B cell (primary cell): ENCODE results near the gene SPRED2. TPM values are rescaled to one million over a fixed set of nuclear protein-coding genes. Genes with fewer than 3 reads are reported as not detected.

Experiments
- ATAC-seq: fragments of 200-7000 bp; cut with Tn5 transposase; one replicate; pipeline ENCODE4 v1.10.0; 2021; ENCODE audit warnings: low read depth, mild to moderate bottlenecking, moderate number of reproducible peaks, moderate library complexity
- CTCF ChIA-PET: fragments of 350-600 bp; sonication (Branson Sonifier 250); formaldehyde crosslinking; loops from one replicate; lab custom pipeline; 2021; ENCODE audit warnings: antibody characterized with exemption, inconsistent platforms; lab: Charles Lee
- POLR2A ChIA-PET: fragments of 350-600 bp; sonication (Branson Sonifier 250); formaldehyde crosslinking; loops from one replicate; lab custom pipeline; 2021; ENCODE audit warnings: antibody characterized with exemption; lab: Charles Lee
- DNase-seq: peaks from one replicate; pipeline ENCODE4 v3.0.0; 2013
- H2AFZ ChIP-seq: 2 replicates; pipeline ENCODE4 v1.6.1; 2012; ENCODE audit warnings: mild to moderate bottlenecking, low read depth, low read length; ENCODE audit not compliant: insufficient read depth, poor library complexity, severe bottlenecking
- H3K27ac ChIP-seq, 2 donors: 1 replicate in 1 of 2; 2 replicates in 1 of 2; pipeline ENCODE4 v1.5.1; 2012 to 2013; ENCODE audit warnings: low read length in 2 of 2, mild to moderate bottlenecking in 2 of 2, moderate library complexity in 1 of 2
- H3K27me3 ChIP-seq, 4 experiments: fragments of 200-600 bp in 1 of 4; sonication (generic) in 1 of 4; replicated peaks in 1 of 4; 1 replicate in 2 of 4; 2 replicates in 2 of 4; pipeline versions ENCODE4 v1.6.1 to v1.7.0; 2013 to 2016; ENCODE audit warnings: low read length in 3 of 4, mild to moderate bottlenecking in 2 of 4, mixed read lengths in 1 of 4, moderate library complexity in 1 of 4; ENCODE audit not compliant: insufficient read depth in 4 of 4, control insufficient read depth in 3 of 4; ENCODE audit errors: control extremely low read depth in 1 of 4
- H3K36me3 ChIP-seq, 2 experiments: replicated peaks in 1 of 2; 1 replicate in 1 of 2; 2 replicates in 1 of 2; pipeline versions ENCODE4 v1.6.1 to v1.7.1; 2013; ENCODE audit warnings: low read length in 1 of 2; ENCODE audit not compliant: insufficient read depth in 2 of 2, control insufficient read depth in 1 of 2; ENCODE audit errors: control extremely low read depth in 1 of 2, extremely low read depth in 1 of 2
- H3K4me1 ChIP-seq, 2 donors: fragments of 200-600 bp in 1 of 2; sonication (generic) in 1 of 2; 1 replicate in 1 of 2; 2 replicates in 1 of 2; pipeline versions ENCODE4 v1.5.1 to v1.6.1; 2013 to 2017; ENCODE audit warnings: low read length in 2 of 2; ENCODE audit not compliant: control insufficient read depth in 2 of 2, insufficient read depth in 2 of 2
- H3K4me2 ChIP-seq: replicated peaks from 2 replicates; pipeline ENCODE3; 2012; ENCODE audit warnings: mild to moderate bottlenecking, low read depth, low read length; ENCODE audit not compliant: poor library complexity, severe bottlenecking
- H3K4me3 ChIP-seq, 5 experiments: fragments of 200-600 bp in 1 of 5; sonication (generic) in 1 of 5; 1 replicate in 3 of 5; 2 replicates in 2 of 5; pipeline versions ENCODE4 v1.5.1 to v1.7.0; 2011 to 2016; ENCODE audit warnings: low read length in 4 of 5, mild to moderate bottlenecking in 4 of 5, low read depth in 2 of 5, control low read depth in 1 of 5, moderate library complexity in 1 of 5; ENCODE audit not compliant: insufficient read depth in 1 of 5; ENCODE audit errors: control extremely low read depth in 1 of 5, extremely low read depth in 1 of 5
- H3K79me2 ChIP-seq: fragments of 200-600 bp; sonication (generic); one replicate; pipeline ENCODE4 v1.6.0; 2016; ENCODE audit warnings: low read length; ENCODE audit not compliant: control insufficient read depth, insufficient read depth
- H3K9ac ChIP-seq: fragments of 200-600 bp; sonication (generic); 2 replicates; pipeline ENCODE4 v1.6.1; 2017; ENCODE audit warnings: mild to moderate bottlenecking, low read length, moderate library complexity
- H3K9me3 ChIP-seq, 3 donors: one replicate each; pipeline versions ENCODE4 v1.6.1 to v1.7.1; 2013; ENCODE audit warnings: low read length in 2 of 3; ENCODE audit not compliant: control insufficient read depth in 2 of 3, insufficient read depth in 1 of 3; ENCODE audit errors: control extremely low read depth in 1 of 3
- H4K20me1 ChIP-seq: 2 replicates; pipeline ENCODE4 v1.6.0; 2012; ENCODE audit warnings: mild to moderate bottlenecking, low read length; ENCODE audit not compliant: insufficient read depth, control insufficient read depth, poor library complexity, severe bottlenecking
- H3K27ac Mint-ChIP-seq: one replicate; pipeline ENCODE4 v1.8.0; 2021; ENCODE audit warnings: mixed read lengths
- H3K27me3 Mint-ChIP-seq: one replicate; pipeline ENCODE4 v1.8.0; 2021; ENCODE audit warnings: mixed read lengths
- H3K4me1 Mint-ChIP-seq: one replicate; pipeline ENCODE4 v1.8.0; 2021; ENCODE audit warnings: mixed read lengths
- H3K4me3 Mint-ChIP-seq: one replicate; pipeline ENCODE4 v1.8.0; 2021; ENCODE audit warnings: mixed read lengths
- H3K9me3 Mint-ChIP-seq: one replicate; pipeline ENCODE4 v1.8.0; 2022; ENCODE audit warnings: mixed read lengths; ENCODE audit not compliant: insufficient read depth
- EZH2 ChIP-seq: IDR thresholded peaks from 2 replicates; pipeline ENCODE4 v1.6.1; 2012; ENCODE audit warnings: borderline replicate concordance, low read depth, mild to moderate bottlenecking, moderate library complexity, low read length; ENCODE audit not compliant: insufficient read depth, poor library complexity, severe bottlenecking
- WGBS: methylation state at CpG from one replicate; pipeline ENCODE4 v1.1.5; 2013; ENCODE audit warnings: missing lambda C conversion rate; ENCODE audit not compliant: insufficient coverage; 5-methylcytosine and 5-hydroxymethylcytosine counted together
- intact Hi-C: fragments of 100-400 bp; cut with micrococcal nuclease; formaldehyde crosslinking; loops from one replicate; pipeline ENCODE4 v1.10.0; 2022
- polyA plus RNA-seq: library from polyadenylated mRNA; depleted of rRNA; stranded (reverse); fragments of >200 nt; gene quantifications from 2 replicates; pipeline ENCODE4 v1.2.3, GENCODE V29; 2012
- total RNA-seq, 2 donors: library from RNA; stranded (reverse); fragments of 120-200 nt in 1 of 2; gene quantifications; 1 replicate in 1 of 2; 2 replicates in 1 of 2; pipeline versions ENCODE4 v1.2.3 to v1.2.4, GENCODE V29; 2013 to 2022
- TF ChIP-seq, protein P1 (sequence below): fragments of 200-600 bp; IDR thresholded peaks from one replicate; pipeline ENCODE4 v1.8.0; 2022; ENCODE audit warnings: antibody characterized with exemption, mild to moderate bottlenecking

The SPRED2 gene
- total and polyA plus RNA-seq, 2 donors (not counting 1 experiment from before 2014, with no cell fraction given): 0.40 to 1.3 TPM

DNA sequence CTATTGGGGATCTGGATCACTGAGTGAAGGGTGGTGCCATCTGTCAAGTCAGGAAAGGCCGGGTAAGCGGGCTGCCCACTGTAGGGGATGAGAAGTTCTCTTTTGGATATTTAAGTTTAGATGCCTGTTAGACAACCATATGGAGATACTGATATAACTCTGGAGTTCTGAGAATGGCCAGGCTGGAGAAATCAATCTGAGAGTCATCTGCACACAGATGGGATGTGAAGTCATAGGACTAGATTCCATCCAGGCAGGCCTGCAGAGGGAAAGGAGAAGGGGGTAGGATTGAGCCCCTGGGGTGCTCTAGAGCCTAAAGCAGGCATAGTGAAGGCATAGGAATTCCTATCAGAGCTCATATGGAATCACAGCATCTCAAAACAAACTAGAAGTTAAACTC, 30.1 kb downstream of the SPRED2 start:
- Mint-ChIP-seq H3K27me3 (peaks cover 33% of the 10 kb centered on the region), H3K4me3 (no peak overlapping the region), H3K9me3 (no peaks in the 10 kb centered on the region), H3K4me1 (peaks cover 12% of the 10 kb centered on the region), H3K27ac (no peak overlapping the region)
- ATAC-seq (no peak), DNase-seq (no peak)
- Histone ChIP-seq H3K79me2 (peaks cover 20% of the 10 kb centered on the region), H3K27me3 (peaks cover 0 to 8% (median 2%) of the 10 kb centered on the region in 4 experiments), H4K20me1 (no peaks in the 10 kb centered on the region), H3K9me3 (peaks cover 0 to 2% (median 0%) of the 10 kb centered on the region in 3 donors), H3K27ac (no peak overlapping the region), H3K4me3 (no peak overlapping the region), H3K4me2 (no peak overlapping the region), H3K4me1 (peaks cover 0 to 7% of the 10 kb centered on the region in 2 donors), H2AFZ (no peak overlapping the region), H3K36me3 (no peaks in the 10 kb centered on the region), H3K9ac (no peak overlapping the region)
- TF ChIP-seq, protein P1, sequence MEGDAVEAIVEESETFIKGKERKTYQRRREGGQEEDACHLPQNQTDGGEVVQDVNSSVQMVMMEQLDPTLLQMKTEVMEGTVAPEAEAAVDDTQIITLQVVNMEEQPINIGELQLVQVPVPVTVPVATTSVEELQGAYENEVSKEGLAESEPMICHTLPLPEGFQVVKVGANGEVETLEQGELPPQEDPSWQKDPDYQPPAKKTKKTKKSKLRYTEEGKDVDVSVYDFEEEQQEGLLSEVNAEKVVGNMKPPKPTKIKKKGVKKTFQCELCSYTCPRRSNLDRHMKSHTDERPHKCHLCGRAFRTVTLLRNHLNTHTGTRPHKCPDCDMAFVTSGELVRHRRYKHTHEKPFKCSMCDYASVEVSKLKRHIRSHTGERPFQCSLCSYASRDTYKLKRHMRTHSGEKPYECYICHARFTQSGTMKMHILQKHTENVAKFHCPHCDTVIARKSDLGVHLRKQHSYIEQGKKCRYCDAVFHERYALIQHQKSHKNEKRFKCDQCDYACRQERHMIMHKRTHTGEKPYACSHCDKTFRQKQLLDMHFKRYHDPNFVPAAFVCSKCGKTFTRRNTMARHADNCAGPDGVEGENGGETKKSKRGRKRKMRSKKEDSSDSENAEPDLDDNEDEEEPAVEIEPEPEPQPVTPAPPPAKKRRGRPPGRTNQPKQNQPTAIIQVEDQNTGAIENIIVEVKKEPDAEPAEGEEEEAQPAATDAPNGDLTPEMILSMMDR: no peak
- no peak for TF ChIP-seq EZH2
- 80% methylated on average over 2 of the region's 2 CpGs for WGBS
- ChIA-PET CTCF (no interaction called here), POLR2A (no interaction called here)
- intact Hi-C loops: no loop called here

DNA sequence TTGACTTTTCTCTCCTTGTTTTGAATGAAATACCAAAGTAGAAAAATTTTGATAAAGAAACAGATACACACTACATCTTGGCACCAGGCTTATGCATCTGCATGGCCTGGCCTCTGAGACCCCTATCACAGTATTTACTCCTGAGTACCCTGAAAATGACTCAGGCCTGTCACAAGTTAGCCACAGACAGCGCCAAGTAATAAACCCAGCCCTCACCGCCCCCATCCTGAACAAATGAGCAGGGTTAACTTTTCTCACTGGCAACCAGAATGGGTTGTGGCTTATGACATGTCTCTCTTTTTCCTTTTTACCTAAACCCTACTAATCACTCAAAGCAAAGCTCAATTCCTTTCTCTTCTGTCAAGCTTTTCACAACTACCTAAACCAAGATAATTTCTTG, 35.3 kb downstream of the SPRED2 start:
- DNase-seq (no peak), ATAC-seq (no peak)
- no peak overlapping the region for H3K27ac Mint-ChIP-seq
- Histone ChIP-seq H4K20me1 (no peaks in the 10 kb centered on the region), H2AFZ (no peak overlapping the region), H3K36me3 (no peaks in the 10 kb centered on the region), H3K4me3 (no peak overlapping the region), H3K79me2 (peaks cover 16% of the 10 kb centered on the region), H3K27me3 (no peaks in the 10 kb centered on the region), H3K4me1 (peaks cover 28 to 33% of the 10 kb centered on the region in 2 donors), H3K9ac (no peak overlapping the region), H3K9me3 (no peaks in the 10 kb centered on the region), H3K27ac (no peak overlapping the region), H3K4me2 (no peak overlapping the region)
- H3K9me3 Mint-ChIP-seq: no peaks in the 10 kb centered on the region
- POLR2A ChIA-PET: no interaction called here
- peaks cover 37% of the 10 kb centered on the region for H3K4me1 Mint-ChIP-seq
- no peak for TF ChIP-seq EZH2
- TF ChIP-seq, protein P1: no peak
- intact Hi-C loops: loop anchor here (10.0 kb wide), 1 partner anchor 122 kb away; no protein-coding TSS in a partner anchor
- H3K4me3 Mint-ChIP-seq: no peak overlapping the region
- CTCF ChIA-PET: no interaction called here
- H3K27me3 Mint-ChIP-seq: peaks cover 34% of the 10 kb centered on the region
- WGBS: 80% methylated on average over 2 of the region's 2 CpGs
